Measurements from ENCODE around the gene ABLIM1.

GRCh38 chr10:114624422-114624821, 33.7 kb downstream of the ABLIM1 start:
- no peak for TF ChIP-seq GATA3 (IDR thresholded peaks at IDR 0.05; ENCODE audit: low read depth, low read length)
- no peak for TF ChIP-seq GATA2 (IDR thresholded peaks at IDR 0.05; ENCODE audit: low read depth, low read length)
